Measurements from ENCODE around the gene GTF3A. TPM values are rescaled to one million over a fixed set of nuclear protein-coding genes. Genes with fewer than 3 reads are reported as not detected.

GTF3A gene
- total RNA-seq, 1 experiment from 2014 or later: 102 TPM

DNA sequence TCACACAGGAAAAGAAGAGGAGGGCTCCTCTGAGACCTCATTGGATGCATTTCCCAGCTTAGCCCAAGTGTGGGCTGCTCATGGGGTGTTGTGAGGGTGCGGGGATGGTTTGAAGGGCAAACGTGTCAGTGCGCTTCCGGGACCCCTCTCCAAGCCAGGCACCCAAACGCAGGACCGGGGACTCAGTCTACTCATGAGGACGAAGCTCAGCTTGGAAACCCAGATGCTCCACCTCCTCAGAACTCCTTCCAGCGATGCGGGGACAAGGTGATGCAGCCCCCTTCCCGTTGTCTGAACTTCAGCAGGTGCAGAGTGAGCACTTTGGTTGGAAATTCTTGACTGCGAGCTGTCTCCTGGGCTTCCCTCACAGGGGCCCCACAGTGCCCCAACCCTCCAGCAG lies 59.0 kb downstream of the GTF3A start:
- CTCF ChIA-PET: no interaction called here
- no TSS peak for BruUV-seq (replicated peaks)

More for the DNA sequence above, 59.0 kb downstream of the GTF3A start:
- TF ChIP-seq, protein P1, sequence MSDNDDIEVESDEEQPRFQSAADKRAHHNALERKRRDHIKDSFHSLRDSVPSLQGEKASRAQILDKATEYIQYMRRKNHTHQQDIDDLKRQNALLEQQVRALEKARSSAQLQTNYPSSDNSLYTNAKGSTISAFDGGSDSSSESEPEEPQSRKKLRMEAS (IDR thresholded peaks at IDR 0.05): no peak
- TF ChIP-seq ZNF274 (IDR thresholded peaks at IDR 0.05; ENCODE audit: low read depth, low read length) (no peak), EZH2phosphoT487 (IDR thresholded peaks at IDR 0.05; ENCODE audit: borderline replicate concordance) (no peak), FOSL1 (IDR thresholded peaks at IDR 0.05; ENCODE audit: low read depth) (no peak), JUND (IDR thresholded peaks at IDR 0.05) (no peak), EZH2 (IDR thresholded peaks at IDR 0.05) (no peak), ELF1 (IDR thresholded peaks at IDR 0.05; ENCODE audit: borderline replicate concordance, low read depth) (no peak)
- TF ChIP-seq, protein P2, sequence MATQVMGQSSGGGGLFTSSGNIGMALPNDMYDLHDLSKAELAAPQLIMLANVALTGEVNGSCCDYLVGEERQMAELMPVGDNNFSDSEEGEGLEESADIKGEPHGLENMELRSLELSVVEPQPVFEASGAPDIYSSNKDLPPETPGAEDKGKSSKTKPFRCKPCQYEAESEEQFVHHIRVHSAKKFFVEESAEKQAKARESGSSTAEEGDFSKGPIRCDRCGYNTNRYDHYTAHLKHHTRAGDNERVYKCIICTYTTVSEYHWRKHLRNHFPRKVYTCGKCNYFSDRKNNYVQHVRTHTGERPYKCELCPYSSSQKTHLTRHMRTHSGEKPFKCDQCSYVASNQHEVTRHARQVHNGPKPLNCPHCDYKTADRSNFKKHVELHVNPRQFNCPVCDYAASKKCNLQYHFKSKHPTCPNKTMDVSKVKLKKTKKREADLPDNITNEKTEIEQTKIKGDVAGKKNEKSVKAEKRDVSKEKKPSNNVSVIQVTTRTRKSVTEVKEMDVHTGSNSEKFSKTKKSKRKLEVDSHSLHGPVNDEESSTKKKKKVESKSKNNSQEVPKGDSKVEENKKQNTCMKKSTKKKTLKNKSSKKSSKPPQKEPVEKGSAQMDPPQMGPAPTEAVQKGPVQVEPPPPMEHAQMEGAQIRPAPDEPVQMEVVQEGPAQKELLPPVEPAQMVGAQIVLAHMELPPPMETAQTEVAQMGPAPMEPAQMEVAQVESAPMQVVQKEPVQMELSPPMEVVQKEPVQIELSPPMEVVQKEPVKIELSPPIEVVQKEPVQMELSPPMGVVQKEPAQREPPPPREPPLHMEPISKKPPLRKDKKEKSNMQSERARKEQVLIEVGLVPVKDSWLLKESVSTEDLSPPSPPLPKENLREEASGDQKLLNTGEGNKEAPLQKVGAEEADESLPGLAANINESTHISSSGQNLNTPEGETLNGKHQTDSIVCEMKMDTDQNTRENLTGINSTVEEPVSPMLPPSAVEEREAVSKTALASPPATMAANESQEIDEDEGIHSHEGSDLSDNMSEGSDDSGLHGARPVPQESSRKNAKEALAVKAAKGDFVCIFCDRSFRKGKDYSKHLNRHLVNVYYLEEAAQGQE (IDR thresholded peaks at IDR 0.05; ENCODE audit: low read depth): no peak
- TF ChIP-seq, protein P3, sequence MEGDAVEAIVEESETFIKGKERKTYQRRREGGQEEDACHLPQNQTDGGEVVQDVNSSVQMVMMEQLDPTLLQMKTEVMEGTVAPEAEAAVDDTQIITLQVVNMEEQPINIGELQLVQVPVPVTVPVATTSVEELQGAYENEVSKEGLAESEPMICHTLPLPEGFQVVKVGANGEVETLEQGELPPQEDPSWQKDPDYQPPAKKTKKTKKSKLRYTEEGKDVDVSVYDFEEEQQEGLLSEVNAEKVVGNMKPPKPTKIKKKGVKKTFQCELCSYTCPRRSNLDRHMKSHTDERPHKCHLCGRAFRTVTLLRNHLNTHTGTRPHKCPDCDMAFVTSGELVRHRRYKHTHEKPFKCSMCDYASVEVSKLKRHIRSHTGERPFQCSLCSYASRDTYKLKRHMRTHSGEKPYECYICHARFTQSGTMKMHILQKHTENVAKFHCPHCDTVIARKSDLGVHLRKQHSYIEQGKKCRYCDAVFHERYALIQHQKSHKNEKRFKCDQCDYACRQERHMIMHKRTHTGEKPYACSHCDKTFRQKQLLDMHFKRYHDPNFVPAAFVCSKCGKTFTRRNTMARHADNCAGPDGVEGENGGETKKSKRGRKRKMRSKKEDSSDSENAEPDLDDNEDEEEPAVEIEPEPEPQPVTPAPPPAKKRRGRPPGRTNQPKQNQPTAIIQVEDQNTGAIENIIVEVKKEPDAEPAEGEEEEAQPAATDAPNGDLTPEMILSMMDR (IDR thresholded peaks at IDR 0.05 in 2 of 3, conservative IDR thresholded peaks at IDR 0.05 in 1 of 3; ENCODE audit: borderline replicate concordance in 1 of 3, insufficient read depth in 1 of 3, low read depth in 2 of 3, low read length in 2 of 3): no peak
- H2AFZ ChIP-seq (ENCODE audit: low read depth, low read length, poor library complexity, severe bottlenecking): no peak overlapping the region
- no peak overlapping the region for H3K4me3 ChIP-seq (replicated peaks in 1 of 2; ENCODE audit: low read depth in 1 of 2, low read length in 2 of 2)
- H3K9me3 ChIP-seq (ENCODE audit: control insufficient read depth in 1 of 2, insufficient read depth in 1 of 2, low read depth in 1 of 2, low read length in 2 of 2): no peaks in the 10 kb centered on the region; a peak in 1 of 4 replicates
- intact Hi-C loops (cut with micrococcal nuclease): loop anchor here (5.0 kb wide), 1 partner anchor 344 kb away; no protein-coding TSS in a partner anchor
- H4K20me1 ChIP-seq (ENCODE audit: insufficient read depth): no peaks in the 10 kb centered on the region
- H3K79me2 ChIP-seq (ENCODE audit: insufficient read depth, low read length): no peaks in the 10 kb centered on the region
- no peak overlapping the region for H3K9ac ChIP-seq (ENCODE audit: low read length)
- no peaks in the 10 kb centered on the region for H3K27me3 ChIP-seq (ENCODE audit: insufficient read depth, low read length)
- H3K4me1 ChIP-seq (ENCODE audit: control insufficient read depth in 1 of 2, insufficient read depth in 2 of 2, low read length in 2 of 2): no peaks in the 10 kb centered on the region
- POLR2A ChIA-PET: no interaction called here
- H3K9me2 ChIP-seq (ENCODE audit: insufficient read depth): no peaks in the 10 kb centered on the region
- DNase-seq (ENCODE audit: low read depth, low spot score) (no peak), ATAC-seq (no peak)
- H3K36me3 ChIP-seq (ENCODE audit: control insufficient read depth in 1 of 2, insufficient read depth in 2 of 2, low read length in 2 of 2): no peaks in the 10 kb centered on the region
- RAD21 ChIA-PET (ENCODE audit: low non-redundant PET in 1 of 2, low total read pairs in 2 of 2, uncharacterized antibody in 2 of 2, unreplicated experiment in 2 of 2): no interaction called here
- H3K27ac ChIP-seq (ENCODE audit: low read depth, low read length): no peak overlapping the region
- no peak overlapping the region for H3K4me2 ChIP-seq (ENCODE audit: low read length)

Other genes starting within 250 kb of the GTF3A start
- 915 TPM for gene RPL21, start 173.1 kb upstream of the GTF3A start, total RNA-seq (2021; ENCODE audit: unreplicated experiment)
- gene RASL11A, start 153.8 kb upstream of the GTF3A start, total RNA-seq (2021; ENCODE audit: unreplicated experiment): 5.0 TPM
- gene MTIF3, start 25.9 kb downstream of the GTF3A start, total RNA-seq (2021; ENCODE audit: unreplicated experiment): 27.8 TPM
- 12.1 TPM for gene LNX2, start 195.9 kb downstream of the GTF3A start, total RNA-seq (2021; ENCODE audit: unreplicated experiment)
- 184 TPM for gene POLR1D, start 197.3 kb downstream of the GTF3A start, total RNA-seq (2021; ENCODE audit: unreplicated experiment)

Measured in HCT116 (cell line).